ENCODE data around the gene KIN. TPM values are rescaled to one million over a fixed set of nuclear protein-coding genes. Genes with fewer than 3 reads are reported as not detected.

Gene KIN
- total RNA-seq, 1 experiment from 2014 or later: 27.9 TPM

DNA sequence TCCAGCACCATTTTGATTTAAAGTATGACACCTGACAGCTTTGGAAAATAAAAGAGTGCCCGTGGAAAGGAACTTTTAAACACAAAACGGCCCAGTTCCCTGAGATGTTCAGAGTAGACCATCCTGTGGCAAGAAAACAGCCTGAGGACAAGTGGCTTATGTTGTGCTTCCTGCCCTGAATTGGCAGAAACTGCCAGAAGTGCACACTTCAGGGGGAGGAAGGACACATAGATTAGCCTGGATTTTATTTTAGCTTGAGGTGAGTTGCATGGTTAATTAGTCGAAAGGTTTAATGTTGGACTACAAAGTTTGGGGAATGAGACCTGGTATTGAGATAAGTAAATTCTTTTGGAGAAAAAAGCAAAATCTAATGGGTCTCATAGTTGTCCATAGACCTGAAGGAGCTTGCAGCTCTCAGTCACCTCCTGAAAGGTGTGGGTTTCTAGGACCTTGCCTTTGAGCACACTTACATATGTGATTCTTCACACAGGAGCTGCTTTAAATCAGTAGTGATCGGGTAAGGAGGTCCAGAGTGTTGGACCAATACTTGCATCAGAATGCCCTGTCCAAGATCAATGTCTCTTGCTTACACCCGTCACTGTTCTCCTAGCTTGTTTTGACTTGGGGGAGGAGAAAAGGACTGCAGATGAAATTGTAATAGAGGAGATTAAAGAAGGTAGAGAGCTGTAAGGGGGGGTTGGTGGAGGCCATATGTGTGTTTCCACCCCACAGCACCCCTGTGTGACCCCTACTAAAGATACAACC lies 79.8 kb downstream of the KIN start:
- POLR2A ChIA-PET: no interaction called here
- no peak for DNase-seq
- no peaks in the 10 kb centered on the region for H3K36me3 ChIP-seq (ENCODE audit: control insufficient read depth, insufficient read depth, low read length)
- no peaks in the 10 kb centered on the region for H3K27me3 Mint-ChIP-seq (ENCODE audit: insufficient read depth, unreplicated experiment)
- CTCF ChIA-PET: interaction anchor here (0.7 to 1.7 kb wide), 3 partner anchors 21 to 182 kb away, joined by 4 to 5 read pairs (median 5); no protein-coding TSS in a partner anchor
- H3K9me3 ChIP-seq: no peaks in the 10 kb centered on the region
- no peak overlapping the region for H3K27ac Mint-ChIP-seq (ENCODE audit: unreplicated experiment)
- no peak overlapping the region for H3K4me3 ChIP-seq (ENCODE audit: low read depth, low read length)
- no peaks in the 10 kb centered on the region for H3K27me3 ChIP-seq (replicated peaks; ENCODE audit: control insufficient read depth, insufficient read depth, low read length)
- peaks cover 5% of the 10 kb centered on the region for H3K36me3 Mint-ChIP-seq (ENCODE audit: insufficient read depth, unreplicated experiment)
- peaks cover 11% of the 10 kb centered on the region for H3K4me1 Mint-ChIP-seq (ENCODE audit: low read depth, unreplicated experiment)
- TF ChIP-seq, protein P1, sequence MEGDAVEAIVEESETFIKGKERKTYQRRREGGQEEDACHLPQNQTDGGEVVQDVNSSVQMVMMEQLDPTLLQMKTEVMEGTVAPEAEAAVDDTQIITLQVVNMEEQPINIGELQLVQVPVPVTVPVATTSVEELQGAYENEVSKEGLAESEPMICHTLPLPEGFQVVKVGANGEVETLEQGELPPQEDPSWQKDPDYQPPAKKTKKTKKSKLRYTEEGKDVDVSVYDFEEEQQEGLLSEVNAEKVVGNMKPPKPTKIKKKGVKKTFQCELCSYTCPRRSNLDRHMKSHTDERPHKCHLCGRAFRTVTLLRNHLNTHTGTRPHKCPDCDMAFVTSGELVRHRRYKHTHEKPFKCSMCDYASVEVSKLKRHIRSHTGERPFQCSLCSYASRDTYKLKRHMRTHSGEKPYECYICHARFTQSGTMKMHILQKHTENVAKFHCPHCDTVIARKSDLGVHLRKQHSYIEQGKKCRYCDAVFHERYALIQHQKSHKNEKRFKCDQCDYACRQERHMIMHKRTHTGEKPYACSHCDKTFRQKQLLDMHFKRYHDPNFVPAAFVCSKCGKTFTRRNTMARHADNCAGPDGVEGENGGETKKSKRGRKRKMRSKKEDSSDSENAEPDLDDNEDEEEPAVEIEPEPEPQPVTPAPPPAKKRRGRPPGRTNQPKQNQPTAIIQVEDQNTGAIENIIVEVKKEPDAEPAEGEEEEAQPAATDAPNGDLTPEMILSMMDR (IDR thresholded peaks at IDR 0.05; ENCODE audit: insufficient read depth in 1 of 2, low read depth in 1 of 2, low read length in 1 of 2, severe bottlenecking in 1 of 2, unreplicated experiment in 1 of 2): no peak
- intact Hi-C loops (cut with micrococcal nuclease; ENCODE audit: unreplicated experiment): no loop called here
- BruUV-seq (replicated peaks): no TSS peak
- no peaks in the 10 kb centered on the region for H3K9me3 Mint-ChIP-seq (ENCODE audit: unreplicated experiment)
- peaks cover 7% of the 10 kb centered on the region; the same call in 1 of the 2 replicates for H3K4me1 ChIP-seq
- no peak overlapping the region for H3K4me3 Mint-ChIP-seq (ENCODE audit: unreplicated experiment)

DNA sequence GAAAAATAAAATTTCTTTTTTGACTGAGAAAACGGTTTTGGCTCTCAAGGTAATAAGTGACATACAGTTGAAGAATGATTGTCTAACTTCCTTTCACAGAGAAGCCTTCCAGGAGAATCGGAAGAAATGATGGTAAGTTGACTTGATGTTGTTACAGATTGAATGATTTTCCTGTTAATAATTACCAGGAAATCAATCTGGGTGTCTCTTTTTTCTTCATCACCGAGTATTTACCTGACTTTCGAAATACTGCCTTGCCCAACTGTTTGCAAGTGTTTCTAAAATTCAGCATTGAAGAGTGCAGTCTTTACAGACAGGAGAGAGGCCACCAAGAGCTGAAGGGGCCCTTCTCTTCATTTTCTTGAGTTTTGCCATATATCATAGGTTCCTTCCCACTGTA lies 80.7 kb downstream of the KIN start:
- Mint-ChIP-seq H3K27me3 (ENCODE audit: insufficient read depth, unreplicated experiment) (no peaks in the 10 kb centered on the region), H3K4me3 (ENCODE audit: unreplicated experiment) (no peak overlapping the region), H3K9me3 (ENCODE audit: unreplicated experiment) (no peaks in the 10 kb centered on the region), H3K27ac (ENCODE audit: unreplicated experiment) (no peak overlapping the region), H3K36me3 (ENCODE audit: insufficient read depth, unreplicated experiment) (no peaks in the 10 kb centered on the region), H3K4me1 (ENCODE audit: low read depth, unreplicated experiment) (peaks cover 11% of the 10 kb centered on the region)
- Histone ChIP-seq H3K36me3 (ENCODE audit: control insufficient read depth, insufficient read depth, low read length) (no peaks in the 10 kb centered on the region), H3K4me1 (peaks cover 7% of the 10 kb centered on the region; the same call in 1 of the 2 replicates), H3K9me3 (no peaks in the 10 kb centered on the region), H3K4me3 (ENCODE audit: low read depth, low read length) (no peak overlapping the region), H3K27me3 (replicated peaks; ENCODE audit: control insufficient read depth, insufficient read depth, low read length) (no peaks in the 10 kb centered on the region)
- TF ChIP-seq, protein P1 (IDR thresholded peaks at IDR 0.05; ENCODE audit: insufficient read depth in 1 of 2, low read depth in 1 of 2, low read length in 1 of 2, severe bottlenecking in 1 of 2, unreplicated experiment in 1 of 2): no peak
- ChIA-PET CTCF (interaction anchor here (0.6 to 1.7 kb wide), 3 partner anchors 20 to 374 kb away, joined by 3 to 5 read pairs (median 5); no protein-coding TSS in a partner anchor), POLR2A (no interaction called here)
- peak in 1 of 2 experiments; percentile 60 for DNase-seq
- intact Hi-C loops (cut with micrococcal nuclease; ENCODE audit: unreplicated experiment): no loop called here
- BruUV-seq (replicated peaks): no TSS peak

DNA sequence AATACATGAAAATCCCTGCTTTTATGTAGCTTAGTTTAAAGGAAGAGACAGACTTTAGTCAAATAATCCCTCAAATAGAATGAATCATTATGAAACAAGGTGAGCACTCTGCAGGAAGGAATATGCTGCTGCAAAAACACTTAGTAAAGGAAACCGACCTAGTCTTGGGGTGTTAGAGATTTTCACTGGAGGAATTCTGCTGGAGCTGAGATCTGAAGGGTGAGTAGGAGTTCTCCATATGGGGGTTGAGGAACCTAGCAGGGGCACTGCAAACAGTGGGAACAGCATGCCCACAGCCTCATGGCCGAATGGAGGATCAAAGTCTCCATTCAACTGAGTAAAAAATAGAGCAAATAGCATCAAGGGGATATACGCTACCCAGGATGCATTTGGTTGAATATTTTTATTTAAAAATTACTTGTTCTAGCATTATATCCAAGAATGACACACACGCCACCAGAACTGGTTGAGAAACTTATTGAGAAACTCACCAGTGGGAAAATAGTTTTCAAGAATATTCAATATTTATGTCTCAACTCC lies 81.2 kb downstream of the KIN start:
- Mint-ChIP-seq H3K9me3 (ENCODE audit: unreplicated experiment) (no peaks in the 10 kb centered on the region), H3K4me3 (ENCODE audit: unreplicated experiment) (no peak overlapping the region), H3K27ac (ENCODE audit: unreplicated experiment) (no peak overlapping the region), H3K36me3 (ENCODE audit: insufficient read depth, unreplicated experiment) (no peaks in the 10 kb centered on the region), H3K4me1 (ENCODE audit: low read depth, unreplicated experiment) (peaks cover 11% of the 10 kb centered on the region), H3K27me3 (ENCODE audit: insufficient read depth, unreplicated experiment) (no peaks in the 10 kb centered on the region)
- ChIA-PET CTCF (interaction anchor here (0.6 to 1.7 kb wide), 2 partner anchors 20 to 373 kb away, joined by 3 to 5 read pairs; no protein-coding TSS in a partner anchor), POLR2A (no interaction called here)
- Histone ChIP-seq H3K27me3 (replicated peaks; ENCODE audit: control insufficient read depth, insufficient read depth, low read length) (no peaks in the 10 kb centered on the region), H3K4me3 (ENCODE audit: low read depth, low read length) (no peak overlapping the region), H3K4me1 (peaks cover 7% of the 10 kb centered on the region; the same call in 1 of the 2 replicates), H3K36me3 (ENCODE audit: control insufficient read depth, insufficient read depth, low read length) (no peaks in the 10 kb centered on the region), H3K9me3 (no peaks in the 10 kb centered on the region)
- no peak for DNase-seq
- BruUV-seq (replicated peaks): no TSS peak
- TF ChIP-seq, protein P1 (IDR thresholded peaks at IDR 0.05; ENCODE audit: insufficient read depth in 1 of 2, low read depth in 1 of 2, low read length in 1 of 2, severe bottlenecking in 1 of 2, unreplicated experiment in 1 of 2): no peak
- intact Hi-C loops (cut with micrococcal nuclease; ENCODE audit: unreplicated experiment): no loop called here

Data from Caco-2 (cell line).